Measurements from ENCODE around the gene PCNX2. TPM values are rescaled to one million over a fixed set of nuclear protein-coding genes. Genes with fewer than 3 reads are reported as not detected.
"Not testable (repeated sequence)": the region's sequence is repeated elsewhere in the genome, so short reads cannot be mapped to it uniquely, and the experiment has no call there.

Gene PCNX2
- total and polyA plus RNA-seq, 8 donors = 3.0 to 34.4 (median 9.9) TPM

GRCh38 chr1:233081735-233082134 lies 213.8 kb downstream of the PCNX2 start:
- H3K9me3 ChIP-seq = no peaks in the 10 kb centered on the region
- WGBS, 5 donors = 27 to 61% (median 46%) methylated on average over 2 of the region's 2 CpGs
- H3K4me1 ChIP-seq = no peaks in the 10 kb centered on the region
- DNase-seq = peak in 1 of 2 donors; percentile 48
- no peak overlapping the region for H3K27ac ChIP-seq
- H3K27me3 ChIP-seq = no peaks in the 10 kb centered on the region
- TF ChIP-seq POLR2AphosphoS5 (IDR thresholded peaks at IDR 0.05) (no peak), CTCF (IDR thresholded peaks at IDR 0.05) (no peak), POLR2A (IDR thresholded peaks at IDR 0.05) (no peak), EP300 (IDR thresholded peaks at IDR 0.05) (no peak)
- H3K4me3 ChIP-seq = no peak overlapping the region
- intact Hi-C loops (cut with DNase I; ENCODE audit: low total_unique reads) = no loop called here
- no peaks in the 10 kb centered on the region for H3K36me3 ChIP-seq

- H3K4me1 ChIP-seq; H3K9me3 ChIP-seq; H3K27me3 ChIP-seq; H3K4me3 ChIP-seq; H3K36me3 ChIP-seq; DNase-seq; H3K27ac ChIP-seq; intact Hi-C loops (cut with DNase I; ENCODE audit: low total_unique reads): not testable (repeated sequence)
- 90 to 97% (median 96%) methylated on average over 4 of the region's 4 CpGs for WGBS, 5 donors
Measured at GRCh38 chr1:233080827-233081226, 214.7 kb downstream of the PCNX2 start.

GRCh38 chr1:233080286-233080685 lies 215.2 kb downstream of the PCNX2 start:
- no peaks in the 10 kb centered on the region for H3K36me3 ChIP-seq
- H3K4me3 ChIP-seq = no peak overlapping the region
- TF ChIP-seq POLR2A (IDR thresholded peaks at IDR 0.05) (no peak), POLR2AphosphoS5 (IDR thresholded peaks at IDR 0.05) (no peak), CTCF (IDR thresholded peaks at IDR 0.05) (no peak), EP300 (IDR thresholded peaks at IDR 0.05) (no peak)
- H3K27me3 ChIP-seq = no peaks in the 10 kb centered on the region
- intact Hi-C loops (cut with DNase I; ENCODE audit: low total_unique reads) = no loop called here
- no peak overlapping the region for H3K27ac ChIP-seq
- DNase-seq = no peak
- H3K4me1 ChIP-seq = no peaks in the 10 kb centered on the region
- WGBS, 5 donors = 92 to 99% (median 98%) methylated on average over 3 of the region's 3 CpGs
- H3K9me3 ChIP-seq = no peaks in the 10 kb centered on the region

- no peaks in the 10 kb centered on the region for H3K9me3 ChIP-seq
- no peak overlapping the region for H3K4me3 ChIP-seq
- H3K27ac ChIP-seq = no peak overlapping the region
- H3K36me3 ChIP-seq = no peaks in the 10 kb centered on the region
- H3K4me1 ChIP-seq = no peaks in the 10 kb centered on the region
- no peak for DNase-seq
- no peak for TF ChIP-seq EP300 (IDR thresholded peaks at IDR 0.05)
- no peak for TF ChIP-seq CTCF (IDR thresholded peaks at IDR 0.05)
- TF ChIP-seq POLR2A (IDR thresholded peaks at IDR 0.05) = no peak
- no peak for TF ChIP-seq POLR2AphosphoS5 (IDR thresholded peaks at IDR 0.05)
- 81 to 93% (median 93%) methylated on average over 4 of the region's 4 CpGs for WGBS, 5 donors
- intact Hi-C loops (cut with DNase I; ENCODE audit: low total_unique reads) = no loop called here
- H3K27me3 ChIP-seq = no peaks in the 10 kb centered on the region
Measured at GRCh38 chr1:233079574-233079973, 216.0 kb downstream of the PCNX2 start.

- no peak overlapping the region for H3K4me3 ChIP-seq
- H3K27me3 ChIP-seq = no peaks in the 10 kb centered on the region
- no peaks in the 10 kb centered on the region for H3K4me1 ChIP-seq
- H3K9me3 ChIP-seq = peaks cover 0 to 8% (median 3%) of the 10 kb centered on the region in 4 donors
- TF ChIP-seq POLR2AphosphoS5 (IDR thresholded peaks at IDR 0.05) = no peak
- no peak for TF ChIP-seq CTCF (IDR thresholded peaks at IDR 0.05)
- no peak for TF ChIP-seq EP300 (IDR thresholded peaks at IDR 0.05)
- 80 to 89% (median 82%) methylated on average over 6 of the region's 6 CpGs for whole genome bisulfite sequencing, 5 donors
- DNase-seq = peak in 1 of 2 donors; percentile 44
- intact Hi-C loops (cut with DNase I; ENCODE audit: low total_unique reads) = no loop called here
- no peaks in the 10 kb centered on the region for H3K36me3 ChIP-seq
- H3K27ac ChIP-seq = no peak overlapping the region
Measured at GRCh38 chr1:233078396-233078795, 217.1 kb downstream of the PCNX2 start.

All from stomach (tissue), 9 donors.